Muscle layer of colon (tissue), 2 donors: ENCODE measurements around the gene RAPGEF4.
"Not testable (repeated sequence)": the region's sequence is repeated elsewhere in the genome, so short reads cannot be mapped to it uniquely, and the experiment has no call there.

Experiments
- H3K27ac ChIP-seq: one replicate; pipeline ENCODE4 v1.7.0; 2013; ENCODE audit warnings: low read depth, mild to moderate bottlenecking, low read length, moderate library complexity
- H3K27me3 ChIP-seq, 2 donors: one replicate each; pipeline ENCODE4 v1.7.0; 2013; ENCODE audit warnings: low read length in 2 of 2, mild to moderate bottlenecking in 2 of 2; ENCODE audit not compliant: insufficient read depth in 2 of 2, control insufficient read depth in 1 of 2
- H3K36me3 ChIP-seq: one replicate; pipeline ENCODE4 v1.7.0; 2013; ENCODE audit warnings: mild to moderate bottlenecking, low read length; ENCODE audit not compliant: insufficient read depth
- H3K4me1 ChIP-seq: one replicate; pipeline ENCODE4 v1.7.0; 2013; ENCODE audit warnings: mild to moderate bottlenecking, low read length; ENCODE audit not compliant: insufficient read depth
- H3K4me3 ChIP-seq, 2 donors: one replicate each; pipeline ENCODE4 v1.7.0; 2013; ENCODE audit warnings: low read length in 2 of 2, low read depth in 1 of 2, mild to moderate bottlenecking in 1 of 2, moderate library complexity in 1 of 2
- H3K9ac ChIP-seq: one replicate; pipeline ENCODE4 v1.7.0; 2013; ENCODE audit warnings: low read length
- H3K9me3 ChIP-seq: one replicate; pipeline ENCODE4 v1.7.0; 2013; ENCODE audit warnings: mild to moderate bottlenecking, low read length
- donor health status: abdominal sarcoma.
- donor health status: Adenocarcinoma of cecum.

RAPGEF4 gene

DNA sequence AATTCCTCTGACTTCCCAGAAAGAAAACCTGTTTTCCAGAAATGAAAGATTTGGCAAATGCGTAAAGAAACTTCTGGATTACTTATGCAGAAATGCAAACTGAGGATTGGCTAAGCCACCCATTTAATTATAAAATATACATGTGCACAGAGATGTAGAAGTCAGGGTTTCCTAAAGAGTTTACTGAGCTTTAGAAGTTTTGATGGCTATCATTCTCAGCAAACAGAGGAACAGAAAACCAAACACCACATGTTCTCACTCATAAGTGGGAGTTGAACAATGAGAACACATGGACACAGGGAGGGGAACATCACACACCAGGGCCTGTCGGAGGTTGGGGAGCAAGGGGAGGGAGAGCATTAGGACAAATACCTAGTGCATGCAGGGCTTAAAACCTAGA lies 302.6 kb downstream of the RAPGEF4 start:
- peaks cover 25% of the 10 kb centered on the region for H3K4me1 ChIP-seq
- H3K36me3 ChIP-seq, H3K27ac ChIP-seq: not testable (repeated sequence)

DNA sequence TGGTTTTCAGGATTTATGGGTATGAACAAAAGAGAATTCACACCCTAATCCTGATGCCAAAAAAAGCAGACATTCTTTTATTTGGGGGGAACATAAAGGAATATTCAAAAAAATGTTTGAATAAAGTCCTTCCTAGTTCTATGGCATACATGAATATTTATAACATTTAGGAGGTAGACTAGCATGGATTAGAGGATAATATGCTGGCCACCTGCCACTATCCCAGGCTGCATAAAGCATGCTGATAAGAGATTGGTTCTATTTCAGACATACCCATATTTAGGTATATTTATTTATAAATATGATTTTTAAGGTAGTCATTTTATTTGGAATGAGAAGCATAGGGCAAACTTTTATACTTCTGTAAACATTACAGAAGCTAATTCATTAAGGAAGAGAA lies 305.1 kb downstream of the RAPGEF4 start:
- H3K9me3 ChIP-seq, result no peaks in the 10 kb centered on the region
- no peak overlapping the region for H3K27ac ChIP-seq
- H3K4me3 ChIP-seq, result no peak overlapping the region
- H3K9ac ChIP-seq, result no peak overlapping the region
- H3K36me3 ChIP-seq, result no peaks in the 10 kb centered on the region
- peaks cover 39% of the 10 kb centered on the region for H3K4me1 ChIP-seq
- H3K27me3 ChIP-seq, result no peaks in the 10 kb centered on the region

More for the DNA sequence above, 302.6 kb downstream of the RAPGEF4 start:
- not testable (repeated sequence) for H3K9me3 ChIP-seq, H3K27me3 ChIP-seq, H3K4me3 ChIP-seq, H3K9ac ChIP-seq

DNA sequence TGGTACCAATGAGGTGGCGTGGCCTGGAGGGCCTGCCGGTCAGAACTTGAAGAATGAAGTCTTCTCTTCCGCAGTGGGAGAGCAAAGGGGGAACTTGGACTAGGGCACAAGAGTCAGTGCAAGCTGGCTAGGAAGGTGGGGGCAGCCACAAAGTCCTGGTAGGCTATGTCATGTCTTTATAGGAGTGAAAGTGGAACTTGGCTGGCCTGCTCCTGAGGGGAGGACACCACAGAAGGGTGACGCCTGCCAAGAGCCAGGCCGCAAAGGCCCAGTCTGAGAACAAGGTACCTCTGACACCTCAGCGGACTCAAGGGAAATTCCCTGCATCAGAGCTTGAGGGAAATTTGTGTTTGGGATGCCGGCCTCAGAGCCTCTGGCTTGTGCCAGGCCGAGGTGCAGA lies 307.8 kb downstream of the RAPGEF4 start:
- H3K4me1 ChIP-seq, result peaks cover 30% of the 10 kb centered on the region
- no peaks in the 10 kb centered on the region for H3K9me3 ChIP-seq
- no peaks in the 10 kb centered on the region for H3K36me3 ChIP-seq
- no peak overlapping the region for H3K9ac ChIP-seq
- H3K4me3 ChIP-seq, result no peak overlapping the region
- H3K27ac ChIP-seq, result no peak overlapping the region
- H3K27me3 ChIP-seq, result no peaks in the 10 kb centered on the region

DNA sequence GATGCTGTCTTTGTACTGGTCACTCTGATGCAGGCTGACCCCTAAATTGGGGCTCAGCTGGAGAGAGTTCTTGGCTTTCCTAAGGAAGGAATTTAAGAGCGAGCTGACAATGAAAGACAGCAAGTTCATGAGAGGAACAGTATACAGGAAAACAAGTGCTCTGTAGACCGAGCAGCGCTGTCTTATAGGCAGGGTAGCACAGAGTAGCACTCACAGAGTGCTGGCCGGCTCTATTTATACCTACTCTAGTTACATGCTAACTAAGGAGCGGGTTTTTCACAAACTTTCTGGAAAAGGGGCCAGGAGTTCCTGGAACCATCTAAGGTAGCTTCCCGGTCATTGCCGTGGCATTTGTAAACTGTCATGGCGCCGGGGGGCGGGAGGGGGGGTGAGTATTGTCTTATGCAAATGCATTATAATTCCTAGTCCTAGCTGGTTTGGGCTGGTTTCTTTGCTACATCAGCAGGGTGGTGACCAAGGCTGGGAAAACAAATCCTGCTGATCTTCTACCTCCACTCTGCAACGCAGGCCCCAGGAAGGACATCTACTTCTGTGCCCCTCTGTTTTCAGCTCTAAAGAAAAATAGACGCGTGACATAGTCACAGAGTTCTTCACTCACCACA lies 308.4 kb downstream of the RAPGEF4 start:
- no peak overlapping the region for H3K27ac ChIP-seq
- H3K9me3 ChIP-seq, result no peaks in the 10 kb centered on the region
- H3K36me3 ChIP-seq, result no peaks in the 10 kb centered on the region
- H3K4me3 ChIP-seq, result no peak overlapping the region
- no peak overlapping the region for H3K9ac ChIP-seq
- no peaks in the 10 kb centered on the region for H3K27me3 ChIP-seq
- H3K4me1 ChIP-seq, result peaks cover 36% of the 10 kb centered on the region

DNA sequence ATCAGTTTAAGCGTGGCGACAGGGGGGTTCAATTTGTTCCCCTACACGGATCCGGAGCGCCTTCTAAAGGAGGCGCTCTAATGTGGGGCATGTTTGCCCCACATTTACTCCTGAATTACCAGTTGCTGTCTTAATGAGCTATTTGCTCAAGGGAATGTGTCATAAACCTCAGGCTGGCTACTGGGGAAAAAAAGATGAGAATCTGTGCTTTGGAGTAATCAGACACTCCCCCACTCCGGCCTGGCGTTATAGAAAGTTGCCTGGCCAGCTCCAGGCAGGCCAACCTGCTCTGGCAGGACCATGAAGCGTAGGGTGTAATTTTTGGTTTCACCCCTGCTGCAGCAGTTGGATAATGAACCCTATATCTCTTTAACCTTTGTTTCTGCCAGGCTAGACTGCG lies 309.0 kb downstream of the RAPGEF4 start:
- Histone ChIP-seq H3K9me3 (no peaks in the 10 kb centered on the region), H3K36me3 (no peaks in the 10 kb centered on the region), H3K4me3 (no peak overlapping the region), H3K4me1 (peaks cover 42% of the 10 kb centered on the region), H3K27ac (no peak overlapping the region), H3K9ac (no peak overlapping the region), H3K27me3 (no peaks in the 10 kb centered on the region)

DNA sequence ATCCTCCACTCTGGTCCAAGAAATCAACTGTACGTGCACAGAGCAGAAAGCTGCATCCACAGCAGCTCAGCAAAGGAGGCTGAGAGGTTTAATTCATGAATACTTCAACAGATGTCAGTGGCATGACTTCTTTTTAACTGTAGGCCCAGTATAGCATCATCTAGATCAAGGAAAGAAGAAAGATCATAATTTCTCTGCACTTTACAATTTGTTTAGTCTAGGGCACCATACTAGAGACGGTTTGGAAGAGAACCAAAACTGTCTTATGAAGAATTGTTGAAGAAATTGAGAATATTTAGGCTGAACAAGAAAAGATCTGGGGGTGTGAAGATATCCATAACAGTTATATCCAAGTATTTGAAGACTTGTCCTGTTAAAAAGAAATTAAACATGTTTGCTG lies 309.5 kb downstream of the RAPGEF4 start:
- H3K9me3 ChIP-seq, result no peaks in the 10 kb centered on the region
- H3K27ac ChIP-seq, result no peak overlapping the region
- H3K4me3 ChIP-seq, result no peak overlapping the region
- H3K27me3 ChIP-seq, result no peaks in the 10 kb centered on the region
- no peaks in the 10 kb centered on the region for H3K36me3 ChIP-seq
- peaks cover 47% of the 10 kb centered on the region for H3K4me1 ChIP-seq
- H3K9ac ChIP-seq, result no peak overlapping the region

DNA sequence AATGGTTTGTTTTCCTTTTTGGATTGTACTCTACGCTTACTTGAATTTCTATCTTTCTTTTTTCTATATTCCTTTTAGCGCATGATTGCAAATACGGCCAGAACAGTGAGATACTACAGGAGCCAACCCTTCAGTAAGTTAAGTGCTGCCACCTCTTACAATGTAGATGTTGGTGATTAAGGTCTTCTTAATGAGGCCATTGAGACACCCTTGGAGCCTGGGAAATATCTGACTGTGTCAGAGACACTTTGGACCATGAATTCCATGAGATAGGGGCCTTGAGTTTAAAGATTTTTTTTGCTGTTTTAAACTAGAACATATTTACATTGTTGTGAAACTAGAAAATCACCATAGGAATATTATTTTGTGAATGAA lies 312.9 kb downstream of the RAPGEF4 start:
- Histone ChIP-seq H3K27me3 (no peaks in the 10 kb centered on the region), H3K27ac (peak overlapping the region; percentile 27), H3K9ac (no peak overlapping the region), H3K4me3 (no peak overlapping the region), H3K4me1 (peaks cover 45% of the 10 kb centered on the region), H3K9me3 (no peaks in the 10 kb centered on the region), H3K36me3 (no peaks in the 10 kb centered on the region)

DNA sequence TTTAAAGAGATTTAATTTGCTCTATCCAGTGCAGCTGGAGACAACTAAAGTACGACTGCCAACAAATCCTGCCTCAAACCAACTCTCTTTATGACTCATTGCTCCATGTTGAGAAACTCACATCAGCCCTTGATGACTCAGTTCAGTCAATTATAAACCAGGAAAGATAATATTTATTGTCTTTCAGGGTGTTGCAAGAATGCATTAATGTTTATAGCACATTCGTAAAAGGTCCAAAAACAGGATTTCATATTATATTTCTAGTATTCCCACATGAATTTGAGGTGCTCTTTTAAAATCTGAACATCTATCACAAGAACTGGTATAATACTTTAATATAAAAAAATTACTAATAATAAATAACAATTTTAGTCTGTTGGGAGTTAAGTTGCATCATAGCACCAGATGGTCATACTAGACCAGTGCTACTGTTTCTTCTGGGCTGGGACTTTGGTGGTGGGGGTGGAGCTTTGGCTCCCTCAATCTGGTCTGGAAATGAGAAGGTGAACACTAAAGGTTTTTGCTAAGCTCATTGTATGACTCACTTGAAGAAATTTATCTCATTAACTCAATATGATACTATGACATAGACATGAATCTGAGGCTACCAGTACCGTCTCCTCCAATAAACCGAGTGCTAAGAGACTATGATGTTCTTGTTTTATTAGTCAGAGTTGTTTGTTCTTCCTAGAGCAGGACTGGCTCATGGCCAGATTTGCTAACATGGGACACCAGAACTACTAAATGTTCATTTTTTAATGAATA lies 313.4 kb downstream of the RAPGEF4 start:
- Histone ChIP-seq H3K4me1 (peaks cover 45% of the 10 kb centered on the region), H3K36me3 (no peaks in the 10 kb centered on the region), H3K9me3 (no peaks in the 10 kb centered on the region), H3K9ac (no peak overlapping the region), H3K4me3 (no peak overlapping the region), H3K27me3 (no peaks in the 10 kb centered on the region), H3K27ac (peak overlapping the region; percentile 87)

DNA sequence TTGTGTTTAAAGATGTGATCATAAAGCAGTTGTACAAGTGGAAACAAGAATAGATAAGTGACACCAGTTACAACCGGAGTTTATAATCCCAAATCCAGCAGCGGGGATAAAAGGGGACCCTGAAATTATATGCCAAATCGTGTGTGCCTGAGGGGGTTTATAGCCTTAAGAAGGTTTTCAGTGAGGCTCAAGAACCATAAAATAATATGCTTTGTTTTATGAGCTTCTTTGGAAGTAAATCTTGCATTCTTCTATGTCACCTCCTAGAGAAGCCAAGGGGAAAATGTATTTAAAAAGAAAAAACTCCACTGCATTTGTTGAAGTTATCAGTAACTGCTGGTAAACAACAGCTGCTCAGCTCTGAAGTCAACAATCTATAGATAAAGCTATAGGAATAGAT lies 314.2 kb downstream of the RAPGEF4 start:
- Histone ChIP-seq H3K9ac (no peak overlapping the region), H3K27me3 (no peaks in the 10 kb centered on the region), H3K27ac (peak overlapping the region; percentile 87), H3K4me1 (peaks cover 38% of the 10 kb centered on the region), H3K36me3 (no peaks in the 10 kb centered on the region), H3K4me3 (no peak overlapping the region), H3K9me3 (no peaks in the 10 kb centered on the region)

DNA sequence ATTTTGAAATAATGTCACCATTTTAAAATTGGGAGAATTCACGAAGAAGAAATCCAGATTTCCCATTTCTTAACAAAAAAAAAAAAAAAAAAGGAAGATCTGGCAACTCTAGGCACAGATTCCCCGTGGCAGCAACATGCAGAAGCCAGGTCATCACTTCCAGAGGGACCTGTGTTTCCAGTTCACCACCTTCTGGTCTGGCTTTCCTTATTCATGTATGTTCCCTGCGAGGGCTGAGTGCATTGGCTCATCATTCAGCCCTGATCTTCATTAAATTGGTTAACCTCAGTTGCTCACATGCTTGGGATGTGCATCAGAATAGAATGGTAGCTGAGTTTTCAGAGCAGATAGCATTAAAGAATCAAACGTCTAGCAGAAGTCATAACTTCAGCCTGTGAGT lies 315.0 kb downstream of the RAPGEF4 start:
- H3K27me3 ChIP-seq, result no peaks in the 10 kb centered on the region
- H3K4me1 ChIP-seq, result peaks cover 31% of the 10 kb centered on the region
- no peak overlapping the region for H3K27ac ChIP-seq
- H3K36me3 ChIP-seq, result no peaks in the 10 kb centered on the region
- H3K4me3 ChIP-seq, result no peak overlapping the region
- H3K9ac ChIP-seq, result no peak overlapping the region
- no peaks in the 10 kb centered on the region for H3K9me3 ChIP-seq

DNA sequence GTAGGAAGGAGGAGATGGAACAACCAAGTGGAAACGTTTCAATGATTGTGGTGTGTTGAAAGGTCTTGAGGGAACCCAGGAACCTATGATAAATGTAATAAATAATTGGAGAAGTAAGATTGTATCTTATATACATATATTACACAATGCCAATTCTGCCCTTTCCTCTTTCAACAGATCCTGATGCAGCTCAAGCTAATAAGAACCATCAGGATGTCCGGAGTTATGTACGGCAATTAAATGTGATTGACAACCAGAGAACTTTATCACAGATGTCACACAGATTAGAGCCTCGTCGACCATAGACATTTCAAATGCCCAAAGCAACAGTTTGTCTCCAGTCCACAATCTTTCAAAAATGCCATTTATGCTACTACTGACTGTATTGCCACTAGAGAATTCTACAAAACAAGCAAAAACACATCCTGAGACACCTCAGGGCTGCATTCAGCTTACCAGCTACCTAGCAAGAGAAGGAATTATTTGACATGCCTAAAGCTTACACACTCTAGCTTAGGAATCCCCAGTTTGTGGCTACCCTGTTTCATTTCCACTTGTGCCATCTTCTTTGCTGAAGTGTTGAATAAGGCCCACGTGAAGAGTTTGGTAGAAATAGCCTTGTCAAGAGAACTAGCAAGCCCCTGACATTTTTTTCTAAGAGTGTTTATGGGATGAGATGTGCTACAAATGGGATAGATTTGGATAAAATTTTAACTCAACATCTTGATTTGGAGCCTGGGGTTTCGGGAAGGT lies 316.0 kb downstream of the RAPGEF4 start:
- Histone ChIP-seq H3K9me3 (no peaks in the 10 kb centered on the region), H3K27ac (no peak overlapping the region), H3K9ac (no peak overlapping the region), H3K4me1 (peaks cover 31% of the 10 kb centered on the region), H3K36me3 (no peaks in the 10 kb centered on the region), H3K27me3 (no peaks in the 10 kb centered on the region), H3K4me3 (no peak overlapping the region)
